ENCODE data around the gene BOK. TPM values are rescaled to one million over a fixed set of nuclear protein-coding genes. Genes with fewer than 3 reads are reported as not detected.
"Not testable (repeated sequence)": the region's sequence is repeated elsewhere in the genome, so short reads cannot be mapped to it uniquely, and the experiment has no call there.

The BOK gene
- total RNA-seq, 1 donor from 2014 or later: 64.9 TPM

- no peak for TF ChIP-seq CTCF (IDR thresholded peaks at IDR 0.05; ENCODE audit: insufficient read depth, low read depth, low read length)
- TF ChIP-seq EZH2 (IDR thresholded peaks at IDR 0.05; ENCODE audit: insufficient read depth, low read length): no peak
- no peak overlapping the region for H3K27ac ChIP-seq (ENCODE audit: low read depth, low read length)
- Mint-ChIP-seq H3K4me3 (ENCODE audit: unreplicated experiment) (no peak overlapping the region), H3K9me3 (ENCODE audit: unreplicated experiment) (peaks cover 47% of the 10 kb centered on the region), H3K27me3 (ENCODE audit: low read depth, unreplicated experiment) (no peaks in the 10 kb centered on the region), H3K4me1 (ENCODE audit: low read depth, unreplicated experiment) (peaks cover 8% of the 10 kb centered on the region), H3K27ac (ENCODE audit: unreplicated experiment) (no peak overlapping the region), H3K36me3 (ENCODE audit: low read depth, unreplicated experiment) (peaks cover 62% of the 10 kb centered on the region)
- no peak overlapping the region for H3K4me3 ChIP-seq (ENCODE audit: insufficient read depth, low read depth, low read length)
- H3K27me3 ChIP-seq (ENCODE audit: insufficient read depth, low read length): no peaks in the 10 kb centered on the region
- H3K9ac ChIP-seq (ENCODE audit: low read length): no peak overlapping the region
- H4K20me1 ChIP-seq (ENCODE audit: insufficient read depth, low read length): no peaks in the 10 kb centered on the region
- H3K4me2 ChIP-seq (ENCODE audit: low read length): no peak overlapping the region
- no peak overlapping the region for H2AFZ ChIP-seq (ENCODE audit: low read depth, low read length)
- no peaks in the 10 kb centered on the region for H3K79me2 ChIP-seq (ENCODE audit: insufficient read depth, low read length)
- DNase-seq (ENCODE audit: low read depth): no peak
- H3K9me3 ChIP-seq (ENCODE audit: insufficient read depth, low read depth, low read length): peaks cover 19% of the 10 kb centered on the region
- no peak for FAIRE-seq
- H3K36me3 ChIP-seq (ENCODE audit: insufficient read depth, low read length): peaks cover 15% of the 10 kb centered on the region
- no peaks in the 10 kb centered on the region for H3K4me1 ChIP-seq (ENCODE audit: insufficient read depth, low read length)
Measured at GRCh38 chr2:241582806-241583205, 24.3 kb downstream of the BOK start.

- TF ChIP-seq EZH2 (IDR thresholded peaks at IDR 0.05; ENCODE audit: insufficient read depth, low read length) (no peak), CTCF (IDR thresholded peaks at IDR 0.05; ENCODE audit: insufficient read depth, low read depth, low read length) (no peak)
- Mint-ChIP-seq H3K4me1 (ENCODE audit: low read depth, unreplicated experiment) (peaks cover 6% of the 10 kb centered on the region), H3K36me3 (ENCODE audit: low read depth, unreplicated experiment) (peaks cover 59% of the 10 kb centered on the region), H3K4me3 (ENCODE audit: unreplicated experiment) (no peak overlapping the region), H3K27ac (ENCODE audit: unreplicated experiment) (peak overlapping the region; percentile 38), H3K9me3 (ENCODE audit: unreplicated experiment) (peaks cover 55% of the 10 kb centered on the region), H3K27me3 (ENCODE audit: low read depth, unreplicated experiment) (no peaks in the 10 kb centered on the region)
- Histone ChIP-seq H3K27ac (ENCODE audit: low read depth, low read length) (peak overlapping the region; percentile 21), H3K27me3 (ENCODE audit: insufficient read depth, low read length) (no peaks in the 10 kb centered on the region), H3K4me1 (ENCODE audit: insufficient read depth, low read length) (no peaks in the 10 kb centered on the region), H3K4me2 (ENCODE audit: low read length) (no peak overlapping the region), H3K9me3 (ENCODE audit: insufficient read depth, low read depth, low read length) (peaks cover 19% of the 10 kb centered on the region), H3K9ac (ENCODE audit: low read length) (no peak overlapping the region), H3K4me3 (ENCODE audit: insufficient read depth, low read depth, low read length) (no peak overlapping the region), H4K20me1 (ENCODE audit: insufficient read depth, low read length) (no peaks in the 10 kb centered on the region), H2AFZ (ENCODE audit: low read depth, low read length) (no peak overlapping the region), H3K79me2 (ENCODE audit: insufficient read depth, low read length) (no peaks in the 10 kb centered on the region), H3K36me3 (ENCODE audit: insufficient read depth, low read length) (peaks cover 15% of the 10 kb centered on the region)
- FAIRE-seq (no peak), DNase-seq (ENCODE audit: low read depth) (peak; percentile 79)
Measured at GRCh38 chr2:241584436-241584835, 25.9 kb downstream of the BOK start.

GRCh38 chr2:241586564-241587264 is 28.2 kb downstream of the BOK start:
- Histone ChIP-seq H3K36me3 (ENCODE audit: insufficient read depth, low read length) (peaks cover 15% of the 10 kb centered on the region), H2AFZ (ENCODE audit: low read depth, low read length) (no peak overlapping the region), H3K9ac (ENCODE audit: low read length) (no peak overlapping the region), H3K79me2 (ENCODE audit: insufficient read depth, low read length) (no peaks in the 10 kb centered on the region), H4K20me1 (ENCODE audit: insufficient read depth, low read length) (no peaks in the 10 kb centered on the region), H3K4me2 (ENCODE audit: low read length) (no peak overlapping the region), H3K4me3 (ENCODE audit: insufficient read depth, low read depth, low read length) (no peak overlapping the region), H3K27ac (ENCODE audit: low read depth, low read length) (no peak overlapping the region), H3K4me1 (ENCODE audit: insufficient read depth, low read length) (no peaks in the 10 kb centered on the region), H3K27me3 (ENCODE audit: insufficient read depth, low read length) (no peaks in the 10 kb centered on the region), H3K9me3 (ENCODE audit: insufficient read depth, low read depth, low read length) (peaks cover 19% of the 10 kb centered on the region)
- Mint-ChIP-seq H3K9me3 (ENCODE audit: unreplicated experiment) (peaks cover 54% of the 10 kb centered on the region), H3K27me3 (ENCODE audit: low read depth, unreplicated experiment) (no peaks in the 10 kb centered on the region), H3K4me1 (ENCODE audit: low read depth, unreplicated experiment) (peaks cover 6% of the 10 kb centered on the region), H3K4me3 (ENCODE audit: unreplicated experiment) (no peak overlapping the region), H3K27ac (ENCODE audit: unreplicated experiment) (no peak overlapping the region), H3K36me3 (ENCODE audit: low read depth, unreplicated experiment) (peaks cover 55% of the 10 kb centered on the region)
- DNase-seq (ENCODE audit: low read depth) (no peak), FAIRE-seq (no peak)
- TF ChIP-seq CTCF (IDR thresholded peaks at IDR 0.05; ENCODE audit: insufficient read depth, low read depth, low read length): no peak
- no peak for TF ChIP-seq EZH2 (IDR thresholded peaks at IDR 0.05; ENCODE audit: insufficient read depth, low read length)

GRCh38 chr2:241589863-241590262 is 31.3 kb downstream of the BOK start:
- not testable (repeated sequence) for H4K20me1 ChIP-seq (ENCODE audit: insufficient read depth, low read length); H3K4me1 Mint-ChIP-seq (ENCODE audit: low read depth, unreplicated experiment); H2AFZ ChIP-seq (ENCODE audit: low read depth, low read length); H3K79me2 ChIP-seq (ENCODE audit: insufficient read depth, low read length); H3K4me3 Mint-ChIP-seq (ENCODE audit: unreplicated experiment); H3K27ac ChIP-seq (ENCODE audit: low read depth, low read length); H3K27me3 ChIP-seq (ENCODE audit: insufficient read depth, low read length); DNase-seq (ENCODE audit: low read depth); H3K36me3 ChIP-seq (ENCODE audit: insufficient read depth, low read length); H3K4me1 ChIP-seq (ENCODE audit: insufficient read depth, low read length); H3K27me3 Mint-ChIP-seq (ENCODE audit: low read depth, unreplicated experiment); H3K4me2 ChIP-seq (ENCODE audit: low read length); FAIRE-seq; H3K9ac ChIP-seq (ENCODE audit: low read length); H3K4me3 ChIP-seq (ENCODE audit: insufficient read depth, low read depth, low read length)
- peak overlapping the region; percentile 62 for H3K27ac Mint-ChIP-seq (ENCODE audit: unreplicated experiment)
- peaks cover 14% of the 10 kb centered on the region for H3K9me3 ChIP-seq (ENCODE audit: insufficient read depth, low read depth, low read length)
- peaks cover 26% of the 10 kb centered on the region for H3K36me3 Mint-ChIP-seq (ENCODE audit: low read depth, unreplicated experiment)
- peaks cover 37% of the 10 kb centered on the region for H3K9me3 Mint-ChIP-seq (ENCODE audit: unreplicated experiment)

Data from astrocyte (in vitro differentiated cells and primary cell).